ENCODE results near the gene SORBS1.

Gene SORBS1

DNA sequence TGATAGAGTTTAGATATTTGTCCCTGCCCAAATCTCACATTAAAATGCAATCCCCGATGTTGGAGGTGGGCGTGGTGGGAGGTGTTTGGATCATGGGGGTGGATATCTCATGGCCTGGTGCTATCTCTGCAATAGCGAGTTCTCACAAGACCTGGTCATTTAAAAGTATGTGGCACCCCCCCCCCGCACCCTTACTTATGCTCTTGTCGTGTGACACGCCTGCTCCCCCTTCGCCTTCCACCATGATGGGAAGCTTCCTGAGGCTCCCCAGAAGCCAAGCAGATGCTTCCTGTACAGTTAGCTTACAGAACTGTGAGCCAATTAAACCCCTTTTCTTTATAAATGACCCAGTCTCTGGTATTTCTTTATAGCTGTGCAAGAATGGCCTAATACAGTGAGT, 118.8 kb downstream of the SORBS1 start:
- no peak overlapping the region for H4K8ac ChIP-seq (ENCODE audit: low read depth, low read length)
- H3K4me1 ChIP-seq (ENCODE audit: control insufficient read depth in 1 of 2, insufficient read depth in 2 of 2, low read length in 2 of 2) = peaks cover 2 to 5% of the 10 kb centered on the region in 2 experiments
- H4K12ac ChIP-seq (ENCODE audit: low read depth, low read length) = no peak overlapping the region
- H3K9me3 ChIP-seq (ENCODE audit: insufficient read depth, low read depth, low read length) = no peaks in the 10 kb centered on the region
- DNase-seq = no peak
- H3K9ac ChIP-seq (ENCODE audit: low read length) = no peak overlapping the region
- H3K36me3 ChIP-seq (ENCODE audit: control insufficient read depth in 1 of 2, insufficient read depth in 2 of 2, low read length in 2 of 2) = no peaks in the 10 kb centered on the region
- H2BK12ac ChIP-seq (ENCODE audit: low read length) = no peak overlapping the region
- no peak overlapping the region for H2AFZ ChIP-seq (ENCODE audit: insufficient read depth, low read length, poor library complexity)
- no peak overlapping the region for H2AK5ac ChIP-seq (ENCODE audit: low read length)
- no CpG with 5 or more reads among the region's 7 CpGs for WGBS (ENCODE audit: extremely low coverage, insufficient coverage, insufficient read length)
- no peak overlapping the region for H3K23ac ChIP-seq (ENCODE audit: low read length)
- no peaks in the 10 kb centered on the region for H3K79me2 ChIP-seq (ENCODE audit: control insufficient read depth, insufficient read depth, low read length, poor library complexity)
- H3K4me3 ChIP-seq (ENCODE audit: low read depth, low read length) = no peak overlapping the region
- no peaks in the 10 kb centered on the region for H3K27me3 ChIP-seq (ENCODE audit: insufficient read depth, low read length)
- H3K4ac ChIP-seq (ENCODE audit: low read depth, low read length) = no peak overlapping the region
- H3K79me1 ChIP-seq (ENCODE audit: low read length) = no peaks in the 10 kb centered on the region
- no peak overlapping the region for H3K27ac ChIP-seq (ENCODE audit: low read depth, low read length)
- no peak overlapping the region for H3K18ac ChIP-seq (ENCODE audit: low read length)
- H2BK120ac ChIP-seq (ENCODE audit: insufficient read depth, low read length, poor library complexity) = no peak overlapping the region
- no peak overlapping the region for H4K91ac ChIP-seq (ENCODE audit: low read depth, low read length)
- H2BK5ac ChIP-seq (ENCODE audit: low read depth, low read length, poor library complexity) = no peak overlapping the region
- no peak overlapping the region for H3K14ac ChIP-seq (ENCODE audit: low read length)
- H3K4me2 ChIP-seq (ENCODE audit: low read length) = no peak overlapping the region

DNA sequence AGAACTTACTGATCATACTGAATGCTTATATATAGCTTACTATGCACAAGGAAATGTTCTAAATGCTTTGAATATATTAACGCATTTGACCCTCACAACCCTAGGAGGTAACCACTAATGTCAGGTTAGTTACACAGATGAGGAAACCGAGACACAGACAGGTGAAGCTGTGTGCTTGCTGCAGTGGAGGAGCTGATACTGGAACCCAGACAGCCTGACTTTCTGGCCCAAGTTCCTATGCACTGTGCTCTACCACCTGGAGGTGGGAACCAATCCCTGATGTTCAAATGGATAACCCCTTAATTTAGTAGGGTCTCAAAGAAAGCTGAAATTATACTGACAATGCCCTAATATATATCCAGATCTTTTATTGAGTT, 119.6 kb downstream of the SORBS1 start:
- no peak overlapping the region for H3K18ac ChIP-seq (ENCODE audit: low read length)
- H3K4ac ChIP-seq (ENCODE audit: low read depth, low read length) = no peak overlapping the region
- peaks cover 2 to 5% of the 10 kb centered on the region in 2 experiments for H3K4me1 ChIP-seq (ENCODE audit: control insufficient read depth in 1 of 2, insufficient read depth in 2 of 2, low read length in 2 of 2)
- no CpG with 5 or more reads among the region's 2 CpGs for WGBS (ENCODE audit: extremely low coverage, insufficient coverage, insufficient read length)
- H3K27me3 ChIP-seq (ENCODE audit: insufficient read depth, low read length) = no peaks in the 10 kb centered on the region
- no peak overlapping the region for H3K23ac ChIP-seq (ENCODE audit: low read length)
- H2BK12ac ChIP-seq (ENCODE audit: low read length) = no peak overlapping the region
- H3K14ac ChIP-seq (ENCODE audit: low read length) = no peak overlapping the region
- H3K36me3 ChIP-seq (ENCODE audit: control insufficient read depth in 1 of 2, insufficient read depth in 2 of 2, low read length in 2 of 2) = no peaks in the 10 kb centered on the region
- H4K8ac ChIP-seq (ENCODE audit: low read depth, low read length) = no peak overlapping the region
- no peak overlapping the region for H4K91ac ChIP-seq (ENCODE audit: low read depth, low read length)
- H3K4me2 ChIP-seq (ENCODE audit: low read length) = no peak overlapping the region
- H3K9me3 ChIP-seq (ENCODE audit: insufficient read depth, low read depth, low read length) = no peaks in the 10 kb centered on the region
- no peak overlapping the region for H2BK120ac ChIP-seq (ENCODE audit: insufficient read depth, low read length, poor library complexity)
- no peak for DNase-seq
- H2BK5ac ChIP-seq (ENCODE audit: low read depth, low read length, poor library complexity) = no peak overlapping the region
- no peaks in the 10 kb centered on the region for H3K79me1 ChIP-seq (ENCODE audit: low read length)
- H3K9ac ChIP-seq (ENCODE audit: low read length) = no peak overlapping the region
- H4K12ac ChIP-seq (ENCODE audit: low read depth, low read length) = no peak overlapping the region
- H3K4me3 ChIP-seq (ENCODE audit: low read depth, low read length) = no peak overlapping the region
- H2AFZ ChIP-seq (ENCODE audit: insufficient read depth, low read length, poor library complexity) = no peak overlapping the region
- H2AK5ac ChIP-seq (ENCODE audit: low read length) = no peak overlapping the region
- H3K27ac ChIP-seq (ENCODE audit: low read depth, low read length) = no peak overlapping the region
- no peaks in the 10 kb centered on the region for H3K79me2 ChIP-seq (ENCODE audit: control insufficient read depth, insufficient read depth, low read length, poor library complexity)

DNA sequence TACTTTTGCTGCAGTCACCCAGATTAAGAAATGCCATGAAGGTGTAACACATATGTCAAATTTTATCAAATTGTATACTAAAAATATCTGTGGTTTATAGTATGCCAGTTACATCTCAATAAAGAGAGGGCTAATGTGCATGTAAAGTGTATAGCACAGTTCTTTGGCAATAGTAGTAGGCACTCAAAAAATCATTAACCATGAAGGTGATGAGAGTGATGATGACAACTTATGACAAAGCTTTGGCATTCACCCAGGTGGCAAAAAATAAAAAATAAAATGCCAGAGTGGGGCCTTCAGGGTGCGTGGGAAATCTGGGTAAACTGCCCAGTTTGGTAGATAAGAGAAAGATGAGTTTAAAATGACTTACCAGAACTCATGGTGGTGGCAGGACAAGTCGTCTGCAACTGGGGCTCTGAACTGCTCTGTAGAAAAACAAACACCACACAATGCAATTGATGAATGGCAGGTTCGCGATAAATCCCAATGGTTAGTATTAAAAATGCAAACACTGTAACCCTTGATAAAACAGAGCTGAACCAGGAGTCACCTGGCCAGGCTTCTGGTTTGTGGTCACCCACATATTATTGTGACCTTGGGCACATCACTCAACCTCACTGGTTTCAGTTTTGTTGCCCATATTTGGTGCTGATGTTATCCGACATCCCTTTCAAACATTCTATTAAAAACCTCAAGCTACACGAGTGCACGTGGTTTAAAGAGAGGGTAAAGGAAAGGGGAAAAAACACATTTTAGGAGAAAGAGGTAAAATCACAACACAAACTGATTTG, 120.2 kb downstream of the SORBS1 start:
- Histone ChIP-seq H3K4me1 (ENCODE audit: control insufficient read depth in 1 of 2, insufficient read depth in 2 of 2, low read length in 2 of 2) (peaks cover 2 to 5% of the 10 kb centered on the region in 2 experiments), H3K36me3 (ENCODE audit: control insufficient read depth in 1 of 2, insufficient read depth in 2 of 2, low read length in 2 of 2) (no peaks in the 10 kb centered on the region), H2BK12ac (ENCODE audit: low read length) (no peak overlapping the region), H3K9me3 (ENCODE audit: insufficient read depth, low read depth, low read length) (no peaks in the 10 kb centered on the region), H3K14ac (ENCODE audit: low read length) (no peak overlapping the region), H3K79me1 (ENCODE audit: low read length) (no peaks in the 10 kb centered on the region), H4K91ac (ENCODE audit: low read depth, low read length) (no peak overlapping the region), H3K23ac (ENCODE audit: low read length) (no peak overlapping the region), H3K4me3 (ENCODE audit: low read depth, low read length) (no peak overlapping the region), H3K4ac (ENCODE audit: low read depth, low read length) (no peak overlapping the region), H3K27ac (ENCODE audit: low read depth, low read length) (no peak overlapping the region), H2BK120ac (ENCODE audit: insufficient read depth, low read length, poor library complexity) (no peak overlapping the region), H2AFZ (ENCODE audit: insufficient read depth, low read length, poor library complexity) (no peak overlapping the region), H3K9ac (ENCODE audit: low read length) (no peak overlapping the region), H3K27me3 (ENCODE audit: insufficient read depth, low read length) (no peaks in the 10 kb centered on the region), H3K79me2 (ENCODE audit: control insufficient read depth, insufficient read depth, low read length, poor library complexity) (no peaks in the 10 kb centered on the region), H3K4me2 (ENCODE audit: low read length) (no peak overlapping the region), H4K12ac (ENCODE audit: low read depth, low read length) (no peak overlapping the region), H3K18ac (ENCODE audit: low read length) (no peak overlapping the region), H2BK5ac (ENCODE audit: low read depth, low read length, poor library complexity) (no peak overlapping the region), H2AK5ac (ENCODE audit: low read length) (no peak overlapping the region), H4K8ac (ENCODE audit: low read depth, low read length) (no peak overlapping the region)
- no CpG with 5 or more reads among the region's 7 CpGs for WGBS (ENCODE audit: extremely low coverage, insufficient coverage, insufficient read length)
- no peak for DNase-seq

DNA sequence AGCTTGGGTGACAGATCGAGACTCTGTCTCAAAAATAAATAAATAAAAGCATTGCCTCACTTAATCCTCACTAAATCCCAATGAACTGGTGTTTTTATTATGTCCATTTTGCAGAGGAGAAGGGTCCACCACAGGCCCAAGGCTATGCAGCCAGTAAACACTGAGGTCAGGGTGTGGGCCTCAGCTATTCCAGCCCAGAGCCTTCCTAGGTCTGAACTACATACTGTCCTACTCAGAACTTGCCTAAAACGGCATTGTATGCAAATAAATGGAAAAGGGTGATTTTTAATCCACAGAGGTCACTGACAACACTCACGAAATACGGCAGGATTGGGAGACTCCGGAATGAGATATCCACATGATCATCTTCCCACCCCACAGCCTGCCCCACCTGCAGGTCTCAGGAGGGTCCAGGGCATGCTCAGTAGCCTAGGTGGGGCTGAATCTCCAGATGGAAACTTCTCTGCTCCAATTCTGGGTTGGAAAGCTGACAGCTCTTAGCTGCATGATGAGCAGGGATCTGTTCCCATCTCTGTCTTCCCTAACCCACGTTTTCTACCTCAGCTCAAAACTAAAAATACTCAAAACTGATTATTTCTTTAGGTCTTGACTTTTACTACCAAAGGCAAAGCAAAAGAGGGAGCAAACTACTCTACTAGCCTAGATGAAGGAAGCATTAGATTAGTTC, 121.0 kb downstream of the SORBS1 start:
- no peak for DNase-seq
- Histone ChIP-seq H3K4me1 (ENCODE audit: control insufficient read depth in 1 of 2, insufficient read depth in 2 of 2, low read length in 2 of 2) (peaks cover 0 to 1% of the 10 kb centered on the region in 2 experiments), H3K23ac (ENCODE audit: low read length) (no peak overlapping the region), H3K9me3 (ENCODE audit: insufficient read depth, low read depth, low read length) (no peaks in the 10 kb centered on the region), H4K12ac (ENCODE audit: low read depth, low read length) (no peak overlapping the region), H3K36me3 (ENCODE audit: control insufficient read depth in 1 of 2, insufficient read depth in 2 of 2, low read length in 2 of 2) (no peaks in the 10 kb centered on the region), H2AK5ac (ENCODE audit: low read length) (no peak overlapping the region), H3K79me1 (ENCODE audit: low read length) (no peaks in the 10 kb centered on the region), H2AFZ (ENCODE audit: insufficient read depth, low read length, poor library complexity) (no peak overlapping the region), H2BK12ac (ENCODE audit: low read length) (no peak overlapping the region), H3K27ac (ENCODE audit: low read depth, low read length) (no peak overlapping the region), H3K4me3 (ENCODE audit: low read depth, low read length) (no peak overlapping the region), H4K91ac (ENCODE audit: low read depth, low read length) (no peak overlapping the region), H3K9ac (ENCODE audit: low read length) (no peak overlapping the region), H3K4ac (ENCODE audit: low read depth, low read length) (no peak overlapping the region), H4K8ac (ENCODE audit: low read depth, low read length) (no peak overlapping the region), H3K79me2 (ENCODE audit: control insufficient read depth, insufficient read depth, low read length, poor library complexity) (no peaks in the 10 kb centered on the region), H3K4me2 (ENCODE audit: low read length) (no peak overlapping the region), H3K18ac (ENCODE audit: low read length) (no peak overlapping the region), H3K14ac (ENCODE audit: low read length) (no peak overlapping the region), H2BK120ac (ENCODE audit: insufficient read depth, low read length, poor library complexity) (no peak overlapping the region), H2BK5ac (ENCODE audit: low read depth, low read length, poor library complexity) (no peak overlapping the region), H3K27me3 (ENCODE audit: insufficient read depth, low read length) (no peaks in the 10 kb centered on the region)
- WGBS (ENCODE audit: extremely low coverage, insufficient coverage, insufficient read length) = no CpG with 5 or more reads among the region's 6 CpGs

Data from trophoblast cell (in vitro differentiated cells and primary cell).